HepG2 (cell line): Measurements from ENCODE around the gene CEP128. TPM values are rescaled to one million over a fixed set of nuclear protein-coding genes. Genes with fewer than 3 reads are reported as not detected.

ENCODE experiments used
- ATAC-seq: fragments of 200-7000 bp; cut with Tn5 transposase; 3 replicates; pipeline ENCODE4 v1.9.1; 2020; ENCODE audit warnings: mild to moderate bottlenecking, moderate library complexity
- BruUV-seq: library from RNA; stranded (reverse); fragments of 400-500 nt; replicated peaks from 2 replicates; lab custom pipeline; 2021; lab: Mats Ljungman, UMichigan
- CTCF ChIA-PET: fragments of 300-600 bp; formaldehyde crosslinking; extraction: SDS; loops from one replicate; lab custom pipeline; 2021; ENCODE audit warnings: low total read pairs, inconsistent platforms, low intra/inter-chr PET ratio; lab: Yijun Ruan, JAX
- POLR2A ChIA-PET: fragments of 350-600 bp; sonication (Branson Sonifier 250); formaldehyde crosslinking; loops from one replicate; lab custom pipeline; 2020; ENCODE audit warnings: antibody characterized with exemption, inconsistent platforms; lab: Yijun Ruan, JAX
- DNase-seq: peaks from one replicate; pipeline ENCODE4 v3.0.0-alpha.2; 2015; ENCODE audit warnings: low spot score
- FAIRE-seq: peaks from 3 replicates; lab custom pipeline; 2011; peaks lifted over from hg19 to GRCh38; lab: Jason Lieb, UNC
- H2AFZ ChIP-seq: one replicate; pipeline ENCODE4 v1.6.1; 2011; ENCODE audit warnings: low read length, inconsistent platforms
- H3K27ac ChIP-seq: fragments of 300-600 bp; 3 replicates; pipeline ENCODE4 v1.8.0; 2011; ENCODE audit warnings: mixed run types, mild to moderate bottlenecking, mixed read lengths, low read length, inconsistent platforms; ENCODE audit not compliant: insufficient read depth; ENCODE audit errors: extremely low read length
- H3K27me3 ChIP-seq, 2 experiments: fragments of 200-600 bp in 1 of 2; 2 replicates in 1 of 2; 3 replicates in 1 of 2; pipeline versions ENCODE4 v1.6.0 to v1.8.0; 2011; ENCODE audit warnings: low read length in 2 of 2, mild to moderate bottlenecking in 2 of 2, moderate library complexity in 2 of 2, inconsistent platforms in 1 of 2; ENCODE audit not compliant: insufficient read depth in 2 of 2, control insufficient read depth in 1 of 2
- H3K36me3 ChIP-seq, 2 experiments: fragments of 200-600 bp in 1 of 2; replicated peaks in 1 of 2; 2 replicates in 1 of 2; 3 replicates in 1 of 2; pipeline versions ENCODE4 v1.5.1 to v1.8.0; 2011; ENCODE audit warnings: low read length in 2 of 2, inconsistent platforms in 1 of 2; ENCODE audit not compliant: insufficient read depth in 2 of 2, control insufficient read depth in 1 of 2
- H3K4me1 ChIP-seq: 2 replicates; pipeline ENCODE4 v1.5.1; 2012; ENCODE audit warnings: low read length, inconsistent platforms; ENCODE audit not compliant: insufficient read depth
- H3K4me2 ChIP-seq: 2 replicates; pipeline ENCODE4 v1.6.0; 2011; ENCODE audit warnings: low read depth, low read length, inconsistent platforms
- H3K4me3 ChIP-seq, 3 experiments: fragments of 200-600 bp in 1 of 3; sonication (generic), shearing (Covaris generic) in 1 of 3; replicated peaks in 1 of 3; 2 replicates each; pipeline ENCODE4 v1.5.1; 2011 to 2016; ENCODE audit warnings: low read length in 3 of 3, inconsistent platforms in 2 of 3, low read depth in 2 of 3, mild to moderate bottlenecking in 2 of 3, control low read depth in 1 of 3, mixed read lengths in 1 of 3; ENCODE audit not compliant: insufficient read depth in 1 of 3
- H3K79me2 ChIP-seq: one replicate; pipeline ENCODE4 v1.6.1; 2011; ENCODE audit warnings: low read length, inconsistent platforms; ENCODE audit not compliant: insufficient read depth
- H3K9ac ChIP-seq: 2 replicates; pipeline ENCODE4 v1.6.0; 2011; ENCODE audit warnings: mild to moderate bottlenecking, low read depth, low read length, inconsistent platforms; ENCODE audit not compliant: insufficient read depth
- H3K9me3 ChIP-seq: 2 replicates; pipeline ENCODE4 v1.5.1; 2012; ENCODE audit warnings: mild to moderate bottlenecking, low read length
- H4K20me1 ChIP-seq: 2 replicates; pipeline ENCODE4 v1.6.0; 2011; ENCODE audit warnings: inconsistent platforms, mild to moderate bottlenecking, low read length, moderate library complexity; ENCODE audit not compliant: insufficient read depth
- AKAP8 ChIP-seq: sonication (generic); formaldehyde crosslinking; IDR thresholded peaks from 2 replicates; pipeline ENCODE4 v1.5.1; 2020; ENCODE audit warnings: mild to moderate bottlenecking, missing genetic modification reagents
- ATRX ChIP-seq: sonication (generic); formaldehyde crosslinking; IDR thresholded peaks from 2 replicates; pipeline ENCODE4 v1.4.0; 2020; ENCODE audit warnings: missing genetic modification reagents, borderline replicate concordance
- GZF1 ChIP-seq: sonication (generic); formaldehyde crosslinking; IDR thresholded peaks from 2 replicates; pipeline ENCODE4 v1.5.1; 2020; ENCODE audit warnings: mild to moderate bottlenecking, missing genetic modification reagents
- NCOA5 ChIP-seq: sonication (generic); formaldehyde crosslinking; IDR thresholded peaks from 2 replicates; pipeline ENCODE4 v1.4.0; 2020; ENCODE audit warnings: missing genetic modification reagents
- PATZ1 ChIP-seq: sonication (generic); formaldehyde crosslinking; IDR thresholded peaks from 2 replicates; pipeline ENCODE4 v1.4.0; 2020; ENCODE audit warnings: missing genetic modification reagents
- RNF2 ChIP-seq: fragments of 450-650 bp; conservative IDR thresholded peaks from 2 replicates; pipeline ENCODE4 v1.6.1; 2016; ENCODE audit warnings: low read depth
- SPEN ChIP-seq: sonication (generic); formaldehyde crosslinking; IDR thresholded peaks from 2 replicates; pipeline ENCODE4 v1.5.1; 2020; ENCODE audit warnings: low read depth, mild to moderate bottlenecking, missing genetic modification reagents
- TERF1 ChIP-seq: sonication (generic); formaldehyde crosslinking; IDR thresholded peaks from 2 replicates; pipeline ENCODE4 v1.8.0; 2022; ENCODE audit warnings: mild to moderate bottlenecking, missing genetic modification reagents, moderate library complexity
- ZMAT3 ChIP-seq: sonication (generic); formaldehyde crosslinking; conservative IDR thresholded peaks from 2 replicates; pipeline ENCODE4 v1.7.0; 2021; ENCODE audit warnings: missing genetic modification reagents
- ZMAT5 ChIP-seq: sonication (generic); formaldehyde crosslinking; IDR thresholded peaks from 2 replicates; pipeline ENCODE4 v1.5.0; 2020; ENCODE audit warnings: mild to moderate bottlenecking, low read depth, missing genetic modification reagents, borderline replicate concordance
- ZNF292 ChIP-seq: sonication (generic); formaldehyde crosslinking; IDR thresholded peaks from 2 replicates; pipeline ENCODE4 v1.8.1; 2022; ENCODE audit warnings: mild to moderate bottlenecking, low read depth, missing genetic modification reagents, borderline replicate concordance
- ZNF543 ChIP-seq: sonication (generic); formaldehyde crosslinking; IDR thresholded peaks from 2 replicates; pipeline ENCODE4 v1.4.0; 2020; ENCODE audit warnings: mild to moderate bottlenecking, missing genetic modification reagents
- ZNF782 ChIP-seq: sonication (generic); formaldehyde crosslinking; IDR thresholded peaks from 2 replicates; pipeline ENCODE4 v1.4.0; 2020; ENCODE audit warnings: missing genetic modification reagents, mild to moderate bottlenecking, borderline replicate concordance
- WGBS: methylation state at CpG from one replicate; pipeline ENCODE4 v1.1.6; 2017; ENCODE audit warnings: low lambda C conversion rate; 5-methylcytosine and 5-hydroxymethylcytosine counted together
- in situ Hi-C: cut with HindIII; loops from 2 replicates; pipeline ENCODE4 v1.10.0; 2017; ENCODE audit warnings: low pct_unique_long_range_greater_than_20kb; ENCODE audit not compliant: extremely low pct_ligation_motif_present
- intact Hi-C: fragments of 100-400 bp; cut with micrococcal nuclease; formaldehyde crosslinking; loops from one replicate; pipeline ENCODE4 v1.10.0; 2022; ENCODE audit not compliant: unreplicated experiment
- polyA plus RNA-seq, 8 experiments: library from polyadenylated mRNA; depleted of rRNA in 3 of 8; stranded (reverse) in 7 of 8; unstranded in 1 of 8; fragments of >200 nt; fragmentation: Illumina TruSeq in 4 of 8; extraction: Trizol in 4 of 8; gene quantifications; 2 replicates each; pipeline versions ENCODE4 v1.2.1 to v1.2.3, GENCODE V29; 2011 to 2016; ENCODE audit warnings: low read depth in 4 of 8, missing spikeins in 1 of 8, mixed read lengths in 1 of 8; ENCODE audit not compliant: insufficient read depth in 1 of 8
- total RNA-seq, 5 experiments: library from RNA; depleted of rRNA; stranded (reverse); fragments of >200 nt; fragmentation: Illumina TruSeq; extraction: Trizol; gene quantifications; 2 replicates each; pipeline ENCODE4 v1.2.3, GENCODE V29; 2016; ENCODE audit warnings: low read depth in 1 of 5

CEP128 gene
- total and polyA plus RNA-seq, 2 of the 13 experiments (the other 11 are each of a cell fraction or from before 2014, with no cell fraction given): 1.3 to 7.5 TPM

GRCh38 chr14:80695869-80696268, 245.7 kb downstream of the CEP128 start:
- ATAC-seq: no peak
- no peak for FAIRE-seq
- in situ Hi-C loops (no loop called here), intact Hi-C loops (no loop called here)
- DNase-seq: no peak
- Histone ChIP-seq H3K4me3 (no peak overlapping the region), H3K9me3 (no peaks in the 10 kb centered on the region), H3K27me3 (no peaks in the 10 kb centered on the region), H3K79me2 (no peaks in the 10 kb centered on the region), H3K27ac (no peak overlapping the region), H3K4me1 (peaks cover 9% of the 10 kb centered on the region), H4K20me1 (no peaks in the 10 kb centered on the region), H3K4me2 (no peak overlapping the region)
- POLR2A ChIA-PET: no interaction called here
- CTCF ChIA-PET: no interaction called here
- 97% methylated on average over 4 of the region's 4 CpGs for WGBS
- TF ChIP-seq ATRX (CRISPR knock-in tag): no peak
- no peak for TF ChIP-seq PATZ1 (CRISPR knock-in tag)
- no peak for TF ChIP-seq TERF1 (CRISPR knock-in tag)
- TF ChIP-seq, all 625 proteins: peak for 0
- BruUV-seq: no TSS peak
- H3K9ac ChIP-seq: no peak overlapping the region
- no peak overlapping the region for H2AFZ ChIP-seq
- H3K36me3 ChIP-seq: no peaks in the 10 kb centered on the region

- no peak for FAIRE-seq
- no peaks in the 10 kb centered on the region for H3K9me3 ChIP-seq
- no peak overlapping the region for H3K9ac ChIP-seq
- no peak for ATAC-seq
- no peak overlapping the region for H2AFZ ChIP-seq
- H3K4me3 ChIP-seq: no peak overlapping the region
- CTCF ChIA-PET: no interaction called here
- no TSS peak for BruUV-seq
- 81% methylated on average over 3 of the region's 3 CpGs for WGBS
- intact Hi-C loops (no loop called here), in situ Hi-C loops (no loop called here)
- no peaks in the 10 kb centered on the region for H3K79me2 ChIP-seq
- H3K36me3 ChIP-seq: no peaks in the 10 kb centered on the region
- no peak overlapping the region for H3K27ac ChIP-seq
- H3K4me1 ChIP-seq: peaks cover 9% of the 10 kb centered on the region
- no peak for DNase-seq
- no peak overlapping the region for H3K4me2 ChIP-seq
- no peaks in the 10 kb centered on the region for H3K27me3 ChIP-seq
- H4K20me1 ChIP-seq: no peaks in the 10 kb centered on the region
- POLR2A ChIA-PET: no interaction called here
- TF ChIP-seq NCOA5 (CRISPR knock-in tag) (no peak), RNF2 (no peak), ZMAT5 (CRISPR knock-in tag) (no peak), ZNF543 (no peak), SPEN (CRISPR knock-in tag) (no peak), GZF1 (CRISPR knock-in tag) (no peak), ZNF292 (CRISPR knock-in tag) (no peak), ZNF782 (no peak), AKAP8 (CRISPR knock-in tag) (no peak), ZMAT3 (CRISPR knock-in tag) (no peak)
These were observed 248.6 kb downstream of the CEP128 start for GRCh38 chr14:80692903-80693302.
